Brain microvascular endothelial cell (primary cell): Measurements from ENCODE around the gene RHBDL1.

ENCODE experiments used
- DNase-seq: peaks from one replicate; pipeline ENCODE4 v3.0.0-alpha.2; 2020
- H3K27ac ChIP-seq: fragments of 250-450 bp; sonication (Bioruptor Pico); 2 replicates; pipeline ENCODE4 v1.5.1; 2020; ENCODE audit warnings: mild to moderate bottlenecking, moderate library complexity
- H3K27me3 ChIP-seq: fragments of 250-450 bp; sonication (Bioruptor Pico); replicated peaks from 2 replicates; pipeline ENCODE4 v1.5.1; 2020; ENCODE audit warnings: mild to moderate bottlenecking
- H3K36me3 ChIP-seq: fragments of 250-450 bp; sonication (Bioruptor Pico); replicated peaks from 2 replicates; pipeline ENCODE4 v1.5.1; 2020; ENCODE audit warnings: mild to moderate bottlenecking
- H3K4me3 ChIP-seq: 2 replicates; pipeline ENCODE4 v1.5.1; 2011; ENCODE audit warnings: low read depth, mild to moderate bottlenecking, control low read depth, low read length, moderate library complexity
- in situ Hi-C: cut with HindIII; loops from 2 replicates; pipeline ENCODE4 v1.10.0; 2017; ENCODE audit warnings: low sequenced_read_pairs, low pct_ligation_motif_present
- TF ChIP-seq, protein P1 (sequence below): IDR thresholded peaks from 2 replicates; pipeline ENCODE4 v1.5.1; 2011; ENCODE audit warnings: low read depth, mild to moderate bottlenecking, moderate library complexity, low read length, control low read depth, inconsistent platforms; ENCODE audit errors: missing control alignments

Gene RHBDL1

DNA sequence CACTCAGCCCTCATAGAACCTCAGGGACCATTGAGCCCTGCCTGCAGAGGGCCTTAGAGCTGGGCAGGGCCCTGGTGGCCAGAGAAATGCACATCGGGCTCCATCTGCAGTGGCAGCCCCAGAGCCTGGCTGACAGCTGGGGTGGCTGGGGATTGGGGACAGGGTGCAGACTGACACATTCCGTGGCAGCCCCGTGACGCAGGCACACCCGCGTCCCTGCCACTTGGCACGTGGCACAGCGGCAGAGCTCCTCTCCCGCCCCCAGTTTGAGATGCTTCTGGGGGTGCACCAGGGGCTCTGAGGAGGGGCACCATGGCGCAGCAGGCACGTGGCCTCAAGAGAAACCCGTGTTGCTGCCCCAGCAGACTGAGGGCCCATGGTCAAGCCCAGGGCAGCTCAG is 27.9 kb downstream of the RHBDL1 start:
- Histone ChIP-seq H3K4me3 (no peak overlapping the region), H3K27ac (no peak overlapping the region), H3K36me3 (no peaks in the 10 kb centered on the region), H3K27me3 (peaks cover 76% of the 10 kb centered on the region)
- in situ Hi-C loops, result loop anchor here (25.0 kb wide), 1 partner anchor 284 kb away; the partner anchor contains the start of gene SOX8
- TF ChIP-seq, protein P1, sequence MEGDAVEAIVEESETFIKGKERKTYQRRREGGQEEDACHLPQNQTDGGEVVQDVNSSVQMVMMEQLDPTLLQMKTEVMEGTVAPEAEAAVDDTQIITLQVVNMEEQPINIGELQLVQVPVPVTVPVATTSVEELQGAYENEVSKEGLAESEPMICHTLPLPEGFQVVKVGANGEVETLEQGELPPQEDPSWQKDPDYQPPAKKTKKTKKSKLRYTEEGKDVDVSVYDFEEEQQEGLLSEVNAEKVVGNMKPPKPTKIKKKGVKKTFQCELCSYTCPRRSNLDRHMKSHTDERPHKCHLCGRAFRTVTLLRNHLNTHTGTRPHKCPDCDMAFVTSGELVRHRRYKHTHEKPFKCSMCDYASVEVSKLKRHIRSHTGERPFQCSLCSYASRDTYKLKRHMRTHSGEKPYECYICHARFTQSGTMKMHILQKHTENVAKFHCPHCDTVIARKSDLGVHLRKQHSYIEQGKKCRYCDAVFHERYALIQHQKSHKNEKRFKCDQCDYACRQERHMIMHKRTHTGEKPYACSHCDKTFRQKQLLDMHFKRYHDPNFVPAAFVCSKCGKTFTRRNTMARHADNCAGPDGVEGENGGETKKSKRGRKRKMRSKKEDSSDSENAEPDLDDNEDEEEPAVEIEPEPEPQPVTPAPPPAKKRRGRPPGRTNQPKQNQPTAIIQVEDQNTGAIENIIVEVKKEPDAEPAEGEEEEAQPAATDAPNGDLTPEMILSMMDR, result no peak
- no peak for DNase-seq

DNA sequence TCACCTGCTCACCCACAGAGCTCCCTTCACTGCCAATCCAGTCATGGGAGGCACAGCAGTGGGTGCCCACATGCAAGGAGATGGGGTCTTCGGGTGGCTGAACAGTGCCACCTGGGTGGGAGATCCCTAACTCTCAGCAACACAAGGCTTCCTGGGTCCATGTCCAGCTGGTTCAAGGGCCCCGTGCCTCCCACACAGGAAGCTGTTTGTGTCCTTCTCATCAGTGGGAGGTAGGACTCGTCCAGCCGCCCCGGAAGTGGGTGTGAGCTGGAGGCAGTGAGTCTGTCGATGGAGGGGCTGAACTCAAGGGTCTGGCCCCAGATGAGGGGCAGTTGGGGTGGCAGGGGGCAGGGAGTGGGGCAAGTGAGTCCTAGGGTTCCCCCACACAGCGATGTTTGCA is 28.6 kb downstream of the RHBDL1 start:
- no peak for DNase-seq
- no peak overlapping the region for H3K4me3 ChIP-seq
- H3K27me3 ChIP-seq, result peaks cover 76% of the 10 kb centered on the region
- no peaks in the 10 kb centered on the region for H3K36me3 ChIP-seq
- in situ Hi-C loops, result loop anchor here (25.0 kb wide), 1 partner anchor 283 kb away; the partner anchor contains the start of gene SOX8
- H3K27ac ChIP-seq, result no peak overlapping the region
- TF ChIP-seq, protein P1, result no peak

DNA sequence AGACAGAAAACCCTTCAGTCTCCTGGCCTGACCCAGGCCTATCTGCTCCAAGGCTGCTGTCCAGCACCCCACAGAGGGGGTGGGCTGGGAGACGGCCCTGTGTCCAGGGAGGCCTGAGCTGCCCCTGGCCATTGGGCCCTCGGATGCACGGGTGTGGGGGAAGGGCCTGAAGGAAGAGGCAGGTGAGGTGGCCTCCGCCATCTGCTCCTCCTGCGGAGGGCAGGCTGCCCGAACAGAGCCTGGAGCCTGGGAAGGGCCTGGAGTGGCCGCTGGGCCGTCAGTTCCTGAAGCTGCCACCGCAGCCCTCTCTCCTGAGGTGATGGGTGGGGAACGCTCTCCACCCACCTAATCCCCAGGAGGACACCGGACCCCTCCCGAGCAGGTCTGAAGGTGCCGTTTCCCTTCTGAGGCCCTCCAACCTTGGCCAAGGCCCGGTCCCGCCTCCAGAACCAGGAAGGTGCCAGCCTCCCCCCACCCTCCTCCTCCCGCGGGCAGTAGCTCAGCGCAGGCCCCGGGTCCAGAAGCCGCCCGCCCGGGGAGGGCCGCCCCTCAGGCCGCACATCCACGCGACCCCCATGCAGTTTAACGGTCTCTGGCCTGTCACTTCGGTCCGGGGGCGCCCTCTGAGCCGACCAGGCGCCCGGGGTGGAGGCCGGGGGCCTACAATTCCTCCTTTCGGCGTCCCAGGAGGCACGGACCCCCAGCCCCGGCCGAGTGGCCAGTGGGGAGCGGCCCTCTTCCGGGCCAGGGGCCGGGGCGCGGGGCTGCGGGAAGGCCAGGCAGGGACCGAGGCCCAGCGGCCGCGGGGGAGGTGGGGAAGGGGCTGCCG is 29.3 kb downstream of the RHBDL1 start:
- Histone ChIP-seq H3K27me3 (peaks cover 75% of the 10 kb centered on the region), H3K4me3 (no peak overlapping the region), H3K36me3 (no peaks in the 10 kb centered on the region), H3K27ac (no peak overlapping the region)
- in situ Hi-C loops, result loop anchor here (25.0 kb wide), 1 partner anchor 283 kb away; the partner anchor contains the start of gene SOX8
- no peak for DNase-seq
- TF ChIP-seq, protein P1, result no peak

DNA sequence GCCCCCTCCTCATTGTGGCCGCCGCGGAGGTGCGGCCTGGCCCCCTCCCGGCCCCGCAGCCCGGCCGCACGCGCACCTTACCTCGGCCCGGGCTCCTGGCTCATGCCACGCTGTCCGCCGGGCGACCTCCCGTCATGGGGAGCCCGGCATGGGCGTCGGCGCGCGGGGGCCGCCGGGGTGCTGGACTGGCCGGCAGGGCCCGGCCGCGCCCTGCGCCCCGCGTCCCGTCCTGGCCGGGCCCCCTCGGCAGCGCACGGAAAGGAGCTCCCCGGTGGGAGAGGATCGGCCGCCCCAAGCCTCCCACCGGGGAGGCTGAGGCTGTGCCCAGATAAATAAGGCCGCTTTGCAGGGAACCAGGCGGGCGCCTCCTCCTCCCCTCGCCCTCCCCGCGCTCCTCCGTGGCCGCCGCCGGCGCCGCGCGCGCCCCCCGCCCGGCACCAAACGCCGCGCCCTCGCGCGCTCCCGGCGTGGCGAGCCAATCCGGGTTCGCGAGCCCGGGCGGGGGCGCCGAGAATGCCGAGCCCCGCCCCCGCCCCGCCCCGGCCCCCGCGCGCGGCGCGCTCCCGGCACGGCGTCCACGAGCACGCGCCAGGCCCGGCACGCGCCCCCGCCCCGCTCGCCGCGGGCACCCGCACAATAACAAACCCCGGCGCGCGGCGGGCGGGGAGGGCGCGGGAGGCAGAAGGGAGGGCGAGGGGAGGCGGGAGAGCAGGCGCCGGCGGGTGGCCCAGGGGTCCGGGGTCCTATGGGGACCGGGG is 30.1 kb downstream of the RHBDL1 start, which contains the start of gene FBXL16:
Gene FBXL16, minus strand, starts transcription at position 371 of the 758 bp plus-strand sequence. CDS start 8,396 bp downstream, outside the sequence.
- H3K36me3 ChIP-seq, result no peaks in the 10 kb centered on the region
- TF ChIP-seq, protein P1, result no peak
- no peak within 1 kb of the TSS for H3K27ac ChIP-seq
- H3K27me3 ChIP-seq, result peaks cover 67% of the 10 kb centered on the region
- H3K4me3 ChIP-seq, result no peak within 1 kb of the TSS
- in situ Hi-C loops, result loop anchor here (25.0 kb wide), 1 partner anchor 282 kb away; the partner anchor contains the start of gene SOX8
- DNase-seq, result no peak

DNA sequence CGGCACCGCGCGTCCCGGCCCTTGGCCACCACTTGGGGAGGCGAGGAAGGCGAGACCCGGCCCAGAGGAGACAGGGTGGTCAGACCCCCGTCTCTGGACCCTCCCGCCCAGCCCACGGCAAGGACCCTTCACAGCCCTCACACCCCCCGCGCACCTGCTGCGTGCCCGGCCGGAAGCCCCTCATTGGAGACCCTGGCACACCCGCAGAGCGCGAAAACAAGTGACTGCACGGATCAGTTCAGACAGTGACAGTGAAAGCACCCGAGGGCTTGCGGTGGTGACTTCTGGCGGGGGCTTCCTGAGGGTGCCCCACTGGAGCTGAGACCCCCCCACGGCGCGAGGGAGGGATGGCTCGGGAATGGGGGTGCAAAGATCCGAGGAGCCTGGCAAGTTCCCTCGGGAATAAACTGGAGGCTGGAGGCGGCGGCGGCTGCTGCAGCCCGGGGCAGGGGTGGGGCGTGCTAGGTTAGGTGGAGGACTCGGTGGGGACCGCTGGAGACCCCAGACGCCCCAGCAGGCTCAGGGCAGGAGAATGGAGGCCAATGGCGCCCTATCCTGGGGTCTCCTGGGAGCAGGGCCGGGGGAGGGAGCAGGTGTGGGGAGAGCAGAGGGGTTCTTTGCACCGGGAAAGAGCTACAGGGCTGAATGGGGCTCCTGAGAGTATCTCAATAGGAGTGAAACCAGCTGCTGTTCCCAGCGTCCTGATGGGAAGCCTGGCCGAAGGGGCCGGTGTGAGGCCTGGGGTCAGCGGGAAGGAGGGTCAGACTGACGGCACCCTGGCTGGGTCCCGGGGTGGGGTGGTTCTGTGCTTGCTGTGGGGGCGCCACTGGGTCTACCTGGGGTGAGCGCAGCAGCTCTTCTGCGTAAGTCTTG is 31.0 kb downstream of the RHBDL1 start:
- H3K27me3 ChIP-seq, result peaks cover 58% of the 10 kb centered on the region
- in situ Hi-C loops, result loop anchor here (25.0 kb wide), 1 partner anchor 281 kb away; the partner anchor contains the start of gene SOX8
- H3K36me3 ChIP-seq, result no peaks in the 10 kb centered on the region
- H3K4me3 ChIP-seq, result no peak overlapping the region
- H3K27ac ChIP-seq, result no peak overlapping the region
- no peak for DNase-seq
- TF ChIP-seq, protein P1, result no peak
